WTC11 (cell line): Measurements from ENCODE around the gene PGM2.

ENCODE experiments used
- ATF2 ChIP-seq: sonication (generic); formaldehyde crosslinking; IDR thresholded peaks from 2 replicates; pipeline ENCODE4 v1.8.1; 2022; ENCODE audit warnings: low read depth, missing genetic modification reagents, borderline replicate concordance
- FOXJ3 ChIP-seq: sonication (generic); formaldehyde crosslinking; IDR thresholded peaks from 2 replicates; pipeline ENCODE4 v1.9.0; 2021; ENCODE audit warnings: missing genetic modification reagents, mild to moderate bottlenecking, borderline replicate concordance
- JUN ChIP-seq: sonication (generic); formaldehyde crosslinking; IDR thresholded peaks from 2 replicates; pipeline ENCODE4 v1.8.0; 2023; ENCODE audit warnings: mild to moderate bottlenecking, missing genetic modification reagents
- RELA ChIP-seq: sonication (generic); formaldehyde crosslinking; IDR thresholded peaks from 2 replicates; pipeline ENCODE4 v1.8.1; 2022; ENCODE audit warnings: missing genetic modification reagents, mild to moderate bottlenecking, borderline replicate concordance
- SMAD3 ChIP-seq: sonication (generic); formaldehyde crosslinking; IDR thresholded peaks from 2 replicates; pipeline ENCODE4 v1.8.0; 2022; ENCODE audit warnings: missing genetic modification reagents, mild to moderate bottlenecking, borderline replicate concordance
- ZNF121 ChIP-seq: sonication (generic); formaldehyde crosslinking; IDR thresholded peaks from 2 replicates; pipeline ENCODE4 v1.8.0; 2023; ENCODE audit warnings: missing genetic modification reagents
- ZNF423 ChIP-seq: fragments of 250-450 bp; sonication (Bioruptor Pico); IDR thresholded peaks from 2 replicates; pipeline ENCODE4 v2.1.2; 2022; ENCODE audit warnings: mild to moderate bottlenecking, moderate library complexity
- TF ChIP-seq, protein P1 (sequence below): fragments of 200-600 bp; IDR thresholded peaks from 2 replicates; pipeline ENCODE4 v1.8.0; 2022; ENCODE audit warnings: antibody characterized with exemption
- TF ChIP-seq, protein P2 (sequence below): sonication (generic); formaldehyde crosslinking; IDR thresholded peaks from 2 replicates; pipeline ENCODE4 v1.8.1; 2023; ENCODE audit warnings: mild to moderate bottlenecking, missing genetic modification reagents
- TF ChIP-seq, protein P3 (sequence below): sonication (generic); formaldehyde crosslinking; IDR thresholded peaks from 2 replicates; pipeline ENCODE4 v1.8.1; 2023; ENCODE audit warnings: mild to moderate bottlenecking, missing genetic modification reagents, moderate library complexity

DNA sequence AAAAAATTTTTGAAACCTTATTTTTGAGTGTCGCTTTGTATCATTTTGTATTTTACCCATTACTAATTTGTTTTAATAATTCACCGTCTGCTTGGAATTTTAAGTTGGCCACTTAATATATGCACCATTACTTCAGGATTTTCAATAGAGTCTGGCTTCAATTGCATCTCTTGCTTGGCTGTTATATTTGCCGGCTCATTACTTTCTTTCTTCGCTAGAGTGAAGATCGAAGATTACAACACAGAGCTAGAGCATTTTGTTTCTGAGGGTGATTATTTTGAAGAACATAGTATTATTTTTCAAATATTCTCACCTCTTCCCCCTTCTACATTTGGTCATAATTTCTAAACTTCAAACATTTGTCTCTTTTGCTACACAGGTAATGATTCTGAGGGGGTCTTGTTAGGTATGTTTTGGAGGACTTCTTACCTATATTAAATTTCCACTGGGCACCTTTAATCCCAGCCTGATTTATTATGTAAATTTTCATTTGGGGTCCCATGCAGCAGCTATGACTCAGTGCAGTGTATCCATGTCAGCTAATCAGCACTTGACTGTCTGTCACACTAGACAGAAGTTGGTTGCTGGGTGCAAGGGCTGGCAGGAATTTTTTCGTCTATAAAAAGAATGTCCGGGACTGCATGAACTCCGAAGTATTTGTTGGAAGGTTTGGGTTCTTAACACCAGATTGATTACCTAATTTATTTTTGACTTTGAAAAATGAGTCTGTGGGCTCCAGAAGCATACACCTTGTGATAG lies 83.0 kb downstream of the PGM2 start:
- TF ChIP-seq, protein P1, sequence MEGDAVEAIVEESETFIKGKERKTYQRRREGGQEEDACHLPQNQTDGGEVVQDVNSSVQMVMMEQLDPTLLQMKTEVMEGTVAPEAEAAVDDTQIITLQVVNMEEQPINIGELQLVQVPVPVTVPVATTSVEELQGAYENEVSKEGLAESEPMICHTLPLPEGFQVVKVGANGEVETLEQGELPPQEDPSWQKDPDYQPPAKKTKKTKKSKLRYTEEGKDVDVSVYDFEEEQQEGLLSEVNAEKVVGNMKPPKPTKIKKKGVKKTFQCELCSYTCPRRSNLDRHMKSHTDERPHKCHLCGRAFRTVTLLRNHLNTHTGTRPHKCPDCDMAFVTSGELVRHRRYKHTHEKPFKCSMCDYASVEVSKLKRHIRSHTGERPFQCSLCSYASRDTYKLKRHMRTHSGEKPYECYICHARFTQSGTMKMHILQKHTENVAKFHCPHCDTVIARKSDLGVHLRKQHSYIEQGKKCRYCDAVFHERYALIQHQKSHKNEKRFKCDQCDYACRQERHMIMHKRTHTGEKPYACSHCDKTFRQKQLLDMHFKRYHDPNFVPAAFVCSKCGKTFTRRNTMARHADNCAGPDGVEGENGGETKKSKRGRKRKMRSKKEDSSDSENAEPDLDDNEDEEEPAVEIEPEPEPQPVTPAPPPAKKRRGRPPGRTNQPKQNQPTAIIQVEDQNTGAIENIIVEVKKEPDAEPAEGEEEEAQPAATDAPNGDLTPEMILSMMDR, result no peak
- no peak for TF ChIP-seq ATF2 (CRISPR knock-in tag)
- TF ChIP-seq SMAD3 (CRISPR knock-in tag), result no peak
- TF ChIP-seq, protein P2, sequence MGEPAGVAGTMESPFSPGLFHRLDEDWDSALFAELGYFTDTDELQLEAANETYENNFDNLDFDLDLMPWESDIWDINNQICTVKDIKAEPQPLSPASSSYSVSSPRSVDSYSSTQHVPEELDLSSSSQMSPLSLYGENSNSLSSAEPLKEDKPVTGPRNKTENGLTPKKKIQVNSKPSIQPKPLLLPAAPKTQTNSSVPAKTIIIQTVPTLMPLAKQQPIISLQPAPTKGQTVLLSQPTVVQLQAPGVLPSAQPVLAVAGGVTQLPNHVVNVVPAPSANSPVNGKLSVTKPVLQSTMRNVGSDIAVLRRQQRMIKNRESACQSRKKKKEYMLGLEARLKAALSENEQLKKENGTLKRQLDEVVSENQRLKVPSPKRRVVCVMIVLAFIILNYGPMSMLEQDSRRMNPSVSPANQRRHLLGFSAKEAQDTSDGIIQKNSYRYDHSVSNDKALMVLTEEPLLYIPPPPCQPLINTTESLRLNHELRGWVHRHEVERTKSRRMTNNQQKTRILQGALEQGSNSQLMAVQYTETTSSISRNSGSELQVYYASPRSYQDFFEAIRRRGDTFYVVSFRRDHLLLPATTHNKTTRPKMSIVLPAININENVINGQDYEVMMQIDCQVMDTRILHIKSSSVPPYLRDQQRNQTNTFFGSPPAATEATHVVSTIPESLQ, result no peak
- no peak for TF ChIP-seq ZNF423
- TF ChIP-seq RELA (CRISPR knock-in tag), result no peak
- TF ChIP-seq, protein P3, sequence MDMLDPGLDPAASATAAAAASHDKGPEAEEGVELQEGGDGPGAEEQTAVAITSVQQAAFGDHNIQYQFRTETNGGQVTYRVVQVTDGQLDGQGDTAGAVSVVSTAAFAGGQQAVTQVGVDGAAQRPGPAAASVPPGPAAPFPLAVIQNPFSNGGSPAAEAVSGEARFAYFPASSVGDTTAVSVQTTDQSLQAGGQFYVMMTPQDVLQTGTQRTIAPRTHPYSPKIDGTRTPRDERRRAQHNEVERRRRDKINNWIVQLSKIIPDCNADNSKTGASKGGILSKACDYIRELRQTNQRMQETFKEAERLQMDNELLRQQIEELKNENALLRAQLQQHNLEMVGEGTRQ (CRISPR knock-in tag), result no peak
- TF ChIP-seq ZNF121 (CRISPR knock-in tag), result no peak
- TF ChIP-seq JUN, result no peak
- TF ChIP-seq FOXJ3 (CRISPR knock-in tag), result no peak
